Neural progenitor cell (in vitro differentiated cells): ENCODE measurements around the gene GAMT. TPM values are rescaled to one million over a fixed set of nuclear protein-coding genes. Genes with fewer than 3 reads are reported as not detected.

Experiments
- DNase-seq: peaks from one replicate; pipeline ENCODE4 v3.0.0-alpha.2; 2016; ENCODE audit warnings: low spot score
- H2AFZ ChIP-seq: fragments of 200-600 bp; sonication (generic); replicated peaks from 2 replicates; pipeline ENCODE4 v1.6.1; 2016; ENCODE audit warnings: antibody characterized with exemption
- H3F3A ChIP-seq: fragments of 200-600 bp; sonication (generic); 2 replicates; pipeline ENCODE4 v1.6.1; 2016; ENCODE audit warnings: antibody characterized with exemption, low read depth
- H3K27ac ChIP-seq: fragments of 200-600 bp; sonication (generic); 2 replicates; pipeline ENCODE4 v1.5.1; 2016; ENCODE audit warnings: mild to moderate bottlenecking
- H3K27me3 ChIP-seq: fragments of 200-600 bp; sonication (generic); 2 replicates; pipeline ENCODE4 v1.6.1; 2016; ENCODE audit warnings: mild to moderate bottlenecking, moderate library complexity
- H3K36me3 ChIP-seq: fragments of 200-600 bp; sonication (generic); 2 replicates; pipeline ENCODE4 v1.5.1; 2016
- H3K4me1 ChIP-seq: fragments of 200-600 bp; sonication (generic); 2 replicates; pipeline ENCODE4 v1.6.1; 2016; ENCODE audit warnings: mixed run types
- H3K4me2 ChIP-seq: fragments of 200-600 bp; sonication (generic); 2 replicates; pipeline ENCODE4 v1.6.1; 2016
- H3K4me3 ChIP-seq: fragments of 200-600 bp; sonication (generic); 2 replicates; pipeline ENCODE4 v1.5.1; 2016
- H3K79me2 ChIP-seq: fragments of 200-600 bp; sonication (generic); 2 replicates; pipeline ENCODE4 v1.6.1; 2016; ENCODE audit warnings: low read depth
- H3K9ac ChIP-seq: fragments of 200-600 bp; sonication (generic); 2 replicates; pipeline ENCODE4 v1.6.1; 2016
- H3K9me3 ChIP-seq: fragments of 200-600 bp; sonication (generic); 2 replicates; pipeline ENCODE4 v1.5.1; 2016; ENCODE audit warnings: low read depth
- H4K20me1 ChIP-seq: fragments of 200-600 bp; sonication (generic); 2 replicates; pipeline ENCODE4 v1.6.1; 2016; ENCODE audit warnings: low read depth
- H3K27ac Mint-ChIP-seq: 3 replicates; pipeline ENCODE4 v1.8.0; 2021; ENCODE audit warnings: mixed read lengths
- H3K27me3 Mint-ChIP-seq: 2 replicates; pipeline ENCODE4 v1.8.0; 2022; ENCODE audit warnings: low read depth, mild to moderate bottlenecking, inconsistent platforms, moderate library complexity, mixed read lengths; ENCODE audit not compliant: insufficient read depth
- H3K36me3 Mint-ChIP-seq: 3 replicates; pipeline ENCODE4 v1.8.0; 2021; ENCODE audit warnings: mixed read lengths
- H3K4me1 Mint-ChIP-seq: 3 replicates; pipeline ENCODE4 v1.8.0; 2021; ENCODE audit warnings: mixed read lengths
- H3K4me3 Mint-ChIP-seq: 3 replicates; pipeline ENCODE4 v1.8.0; 2021; ENCODE audit warnings: mild to moderate bottlenecking, moderate library complexity, mixed read lengths
- H3K9me3 Mint-ChIP-seq: 3 replicates; pipeline ENCODE4 v1.8.0; 2020; ENCODE audit warnings: mixed read lengths
- EZH2 ChIP-seq: fragments of 200-600 bp; sonication (generic); IDR thresholded peaks from 2 replicates; pipeline ENCODE4 v1.6.1; 2017; ENCODE audit warnings: antibody characterized with exemption, mild to moderate bottlenecking, moderate library complexity
- EZH2phosphoT487 ChIP-seq: fragments of 200-600 bp; sonication (generic); IDR thresholded peaks from 2 replicates; pipeline ENCODE4 v1.6.1; 2017; ENCODE audit warnings: antibody characterized with exemption
- total RNA-seq: library from RNA; depleted of rRNA; stranded (reverse); fragments of >200 nt; gene quantifications from 2 replicates; pipeline ENCODE4 v1.2.3, GENCODE V29; 2015; ENCODE audit warnings: low replicate concordance
- TF ChIP-seq, protein P1 (sequence below): fragments of 200-600 bp; sonication (generic); IDR thresholded peaks from 2 replicates; pipeline ENCODE4 v1.5.1; 2017; ENCODE audit warnings: antibody characterized with exemption, mild to moderate bottlenecking

The GAMT gene
- total RNA-seq, 1 donor from 2014 or later, result 13.8 TPM

DNA sequence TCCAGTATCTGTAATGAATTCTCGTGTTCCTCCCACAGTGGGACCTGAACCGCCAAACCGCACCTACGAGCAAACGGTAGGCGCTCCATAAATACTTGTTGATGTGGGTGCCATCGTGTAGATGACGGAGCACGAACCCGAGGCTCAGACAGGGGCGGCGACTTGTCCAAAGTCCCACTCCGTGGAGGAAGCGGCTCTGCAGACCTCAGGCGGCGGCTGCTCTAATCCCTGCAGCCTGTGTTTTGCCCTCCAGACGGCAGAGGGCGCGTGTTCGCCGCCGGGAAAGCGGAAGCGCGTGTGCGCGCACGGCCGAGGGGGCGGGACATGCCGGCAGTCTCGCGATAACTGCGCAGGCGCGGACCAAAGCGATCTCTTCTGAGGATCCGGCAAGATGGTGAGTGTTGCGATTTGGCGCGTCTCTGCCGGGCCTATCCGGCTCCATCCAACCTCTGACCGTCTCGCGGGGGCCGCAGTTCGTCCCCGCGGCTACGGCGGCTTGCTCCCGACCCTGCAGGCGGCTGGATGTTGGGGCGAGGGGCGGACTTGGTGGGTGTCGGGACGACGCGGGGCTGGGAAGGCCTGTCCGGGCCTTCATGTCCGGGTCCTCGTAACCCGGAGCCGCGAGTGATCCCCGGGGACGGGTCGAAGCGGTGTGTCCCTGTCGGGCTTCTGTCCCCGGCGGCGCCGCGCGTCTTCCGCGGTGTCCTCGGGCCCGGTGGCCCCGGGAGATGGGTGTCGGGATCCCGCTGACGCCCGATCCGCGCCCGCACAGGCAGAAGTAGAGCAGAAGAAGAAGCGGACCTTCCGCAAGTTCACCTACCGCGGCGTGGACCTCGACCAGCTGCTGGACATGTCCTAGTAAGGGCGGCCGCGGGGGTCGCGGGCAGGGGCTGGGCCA, 36.9 kb upstream of the GAMT start, which contains the start of gene RPS15:
TSS of gene RPS15 (plus strand) at position 362 of the 898 bp plus-strand sequence. CDS start at position 392, 30 bp downstream.
- peak within 1 kb of the TSS; percentile 98 for H3K27ac ChIP-seq
- H3K9ac ChIP-seq, result peak within 1 kb of the TSS; percentile 100
- peak within 1 kb of the TSS; percentile 70 for H2AFZ ChIP-seq
- peaks cover 35% of the 10 kb centered on the region for H3K79me2 ChIP-seq
- Mint-ChIP-seq H3K27ac (peak within 1 kb of the TSS; percentile 99), H3K27me3 (peaks cover 10% of the 10 kb centered on the region), H3K36me3 (peaks cover 33% of the 10 kb centered on the region), H3K9me3 (no peaks in the 10 kb centered on the region), H3K4me3 (peak within 1 kb of the TSS; percentile 97), H3K4me1 (peaks cover 21% of the 10 kb centered on the region)
- peak within 1 kb of the TSS; percentile 97 for H3K4me2 ChIP-seq
- peaks cover 76% of the 10 kb centered on the region for H3F3A ChIP-seq
- no peaks in the 10 kb centered on the region for H3K27me3 ChIP-seq
- peaks cover 70% of the 10 kb centered on the region for H4K20me1 ChIP-seq
- peak within 1 kb of the TSS; percentile 90 for H3K4me3 ChIP-seq
- peak; percentile 97 for DNase-seq
- peaks cover 11% of the 10 kb centered on the region for H3K36me3 ChIP-seq
- TF ChIP-seq, protein P1, sequence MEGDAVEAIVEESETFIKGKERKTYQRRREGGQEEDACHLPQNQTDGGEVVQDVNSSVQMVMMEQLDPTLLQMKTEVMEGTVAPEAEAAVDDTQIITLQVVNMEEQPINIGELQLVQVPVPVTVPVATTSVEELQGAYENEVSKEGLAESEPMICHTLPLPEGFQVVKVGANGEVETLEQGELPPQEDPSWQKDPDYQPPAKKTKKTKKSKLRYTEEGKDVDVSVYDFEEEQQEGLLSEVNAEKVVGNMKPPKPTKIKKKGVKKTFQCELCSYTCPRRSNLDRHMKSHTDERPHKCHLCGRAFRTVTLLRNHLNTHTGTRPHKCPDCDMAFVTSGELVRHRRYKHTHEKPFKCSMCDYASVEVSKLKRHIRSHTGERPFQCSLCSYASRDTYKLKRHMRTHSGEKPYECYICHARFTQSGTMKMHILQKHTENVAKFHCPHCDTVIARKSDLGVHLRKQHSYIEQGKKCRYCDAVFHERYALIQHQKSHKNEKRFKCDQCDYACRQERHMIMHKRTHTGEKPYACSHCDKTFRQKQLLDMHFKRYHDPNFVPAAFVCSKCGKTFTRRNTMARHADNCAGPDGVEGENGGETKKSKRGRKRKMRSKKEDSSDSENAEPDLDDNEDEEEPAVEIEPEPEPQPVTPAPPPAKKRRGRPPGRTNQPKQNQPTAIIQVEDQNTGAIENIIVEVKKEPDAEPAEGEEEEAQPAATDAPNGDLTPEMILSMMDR, result peak; percentile 93
- no peak for TF ChIP-seq EZH2
- peaks cover 7% of the 10 kb centered on the region for H3K4me1 ChIP-seq
- no peaks in the 10 kb centered on the region for H3K9me3 ChIP-seq

DNA sequence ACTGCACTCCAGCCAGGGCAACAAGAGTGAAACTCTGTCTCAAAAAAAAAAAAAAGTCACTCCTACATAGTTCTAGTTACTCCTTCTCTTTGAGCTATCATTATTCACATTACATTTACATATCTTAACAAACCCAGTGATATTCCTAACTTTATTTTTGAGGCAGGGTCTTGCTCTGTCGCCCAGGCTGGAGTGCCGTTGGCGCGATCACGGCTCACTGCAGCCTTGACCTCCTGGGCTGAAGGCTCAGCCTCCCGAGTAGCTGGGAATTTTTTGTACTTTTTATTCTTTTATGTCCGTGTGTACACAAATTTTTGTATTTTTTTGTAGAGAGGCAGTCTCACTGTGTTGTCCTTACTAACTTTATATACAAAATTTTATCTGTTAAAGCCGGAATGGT, 36.3 kb upstream of the GAMT start:
- Mint-ChIP-seq H3K27ac (no peak overlapping the region), H3K4me1 (peaks cover 19% of the 10 kb centered on the region), H3K36me3 (peaks cover 30% of the 10 kb centered on the region), H3K4me3 (peak overlapping the region; percentile 97), H3K27me3 (peaks cover 10% of the 10 kb centered on the region), H3K9me3 (no peaks in the 10 kb centered on the region)
- TF ChIP-seq EZH2, result no peak
- peaks cover 35% of the 10 kb centered on the region for H3K79me2 ChIP-seq
- H3K36me3 ChIP-seq, result peaks cover 11% of the 10 kb centered on the region
- H3K4me2 ChIP-seq, result no peak overlapping the region
- H3K9ac ChIP-seq, result no peak overlapping the region
- H3K9me3 ChIP-seq, result no peaks in the 10 kb centered on the region
- H3K27me3 ChIP-seq, result no peaks in the 10 kb centered on the region
- peaks cover 67% of the 10 kb centered on the region for H4K20me1 ChIP-seq
- no peak overlapping the region for H3K4me3 ChIP-seq
- no peak for DNase-seq
- H3F3A ChIP-seq, result peaks cover 69% of the 10 kb centered on the region
- H3K27ac ChIP-seq, result no peak overlapping the region
- H2AFZ ChIP-seq, result no peak overlapping the region
- H3K4me1 ChIP-seq, result peaks cover 7% of the 10 kb centered on the region

DNA sequence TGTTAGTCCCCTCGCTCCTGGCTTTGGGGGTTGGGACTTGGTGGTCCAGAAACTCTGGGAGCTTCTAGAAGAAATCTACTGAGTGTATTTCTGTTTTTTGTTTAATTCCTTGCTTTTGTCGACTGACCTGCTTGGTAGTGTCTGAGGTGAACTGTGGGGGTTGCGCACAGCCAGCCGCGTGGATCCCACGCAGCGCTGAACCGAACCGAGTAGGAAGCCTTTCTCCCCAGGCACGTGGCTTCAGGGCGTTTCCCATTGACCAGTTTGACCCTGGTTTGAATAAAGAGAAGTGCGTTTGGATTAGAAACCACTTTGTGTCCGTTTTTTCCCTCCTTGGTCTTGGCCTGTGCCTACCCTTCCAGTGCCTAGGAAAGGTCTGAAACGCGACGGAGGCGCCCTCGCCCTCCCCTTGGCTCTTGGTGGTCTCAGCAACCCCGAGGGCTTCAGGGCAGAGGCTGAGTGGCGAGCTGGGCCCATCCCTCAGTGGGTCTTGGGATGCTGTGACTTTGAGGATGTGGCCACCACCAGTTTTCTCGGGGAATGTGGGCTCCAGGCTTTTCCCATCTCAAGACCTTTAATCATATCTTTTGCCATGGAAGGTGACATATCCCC, 34.1 kb upstream of the GAMT start:
- Mint-ChIP-seq H3K4me3 (no peak overlapping the region), H3K9me3 (no peaks in the 10 kb centered on the region), H3K27ac (peak overlapping the region; percentile 60), H3K36me3 (peaks cover 18% of the 10 kb centered on the region), H3K27me3 (peaks cover 6% of the 10 kb centered on the region), H3K4me1 (peaks cover 16% of the 10 kb centered on the region)
- TF ChIP-seq EZH2phosphoT487 (no peak), EZH2 (no peak)
- TF ChIP-seq, protein P1, result no peak
- H4K20me1 ChIP-seq, result peaks cover 60% of the 10 kb centered on the region
- H2AFZ ChIP-seq, result no peak overlapping the region
- no peak for DNase-seq
- no peak overlapping the region for H3K27ac ChIP-seq
- no peak overlapping the region for H3K4me3 ChIP-seq
- H3K9me3 ChIP-seq, result no peaks in the 10 kb centered on the region
- no peaks in the 10 kb centered on the region for H3K27me3 ChIP-seq
- no peak overlapping the region for H3K4me2 ChIP-seq
- peaks cover 7% of the 10 kb centered on the region for H3K4me1 ChIP-seq
- peaks cover 48% of the 10 kb centered on the region for H3F3A ChIP-seq
- H3K36me3 ChIP-seq, result no peaks in the 10 kb centered on the region
- H3K79me2 ChIP-seq, result peaks cover 23% of the 10 kb centered on the region
- no peak overlapping the region for H3K9ac ChIP-seq
